ENCODE data around the gene MYO3B.

MYO3B gene

GRCh38 chr2:170224692-170225294, 46.8 kb downstream of the MYO3B start:
- no peaks in the 10 kb centered on the region for H3K27me3 ChIP-seq (ENCODE audit: insufficient read depth, low read depth, severe bottlenecking)
- no peak for DNase-seq
- no peak overlapping the region for H3K4me3 ChIP-seq (ENCODE audit: low read depth, low read length)
- no peaks in the 10 kb centered on the region for H3K36me3 ChIP-seq
- no peaks in the 10 kb centered on the region for H3K9me3 ChIP-seq (ENCODE audit: severe bottlenecking)
- no peak overlapping the region for H3K27ac ChIP-seq
- TF ChIP-seq CTCF (IDR thresholded peaks at IDR 0.05; ENCODE audit: low read depth, low read length): no peak

- H3K36me3 ChIP-seq: no peaks in the 10 kb centered on the region
- no peak for DNase-seq
- H3K9me3 ChIP-seq (ENCODE audit: severe bottlenecking): no peaks in the 10 kb centered on the region
- TF ChIP-seq CTCF (IDR thresholded peaks at IDR 0.05; ENCODE audit: low read depth, low read length): no peak
- H3K4me3 ChIP-seq (ENCODE audit: low read depth, low read length): no peak overlapping the region
- H3K27me3 ChIP-seq (ENCODE audit: insufficient read depth, low read depth, severe bottlenecking): no peaks in the 10 kb centered on the region
- H3K27ac ChIP-seq: no peak overlapping the region
These were observed 48.3 kb downstream of the MYO3B start for GRCh38 chr2:170226216-170226615.

- Histone ChIP-seq H3K4me3 (ENCODE audit: low read depth, low read length) (no peak overlapping the region), H3K27ac (no peak overlapping the region), H3K36me3 (no peaks in the 10 kb centered on the region), H3K27me3 (ENCODE audit: insufficient read depth, low read depth, severe bottlenecking) (no peaks in the 10 kb centered on the region), H3K9me3 (ENCODE audit: severe bottlenecking) (no peaks in the 10 kb centered on the region)
- no peak for TF ChIP-seq CTCF (IDR thresholded peaks at IDR 0.05; ENCODE audit: low read depth, low read length)
- no peak for DNase-seq
These were observed 49.6 kb downstream of the MYO3B start for GRCh38 chr2:170227507-170227947.

- no peak overlapping the region for H3K4me3 ChIP-seq (ENCODE audit: low read depth, low read length)
- no peak overlapping the region for H3K27ac ChIP-seq
- TF ChIP-seq CTCF (IDR thresholded peaks at IDR 0.05; ENCODE audit: low read depth, low read length): no peak
- H3K9me3 ChIP-seq (ENCODE audit: severe bottlenecking): no peaks in the 10 kb centered on the region
- DNase-seq: no peak
- H3K36me3 ChIP-seq: no peaks in the 10 kb centered on the region
- H3K27me3 ChIP-seq (ENCODE audit: insufficient read depth, low read depth, severe bottlenecking): no peaks in the 10 kb centered on the region
These were observed 50.0 kb downstream of the MYO3B start for GRCh38 chr2:170227951-170228350.

- no peak overlapping the region for H3K4me3 ChIP-seq (ENCODE audit: low read depth, low read length)
- H3K36me3 ChIP-seq: no peaks in the 10 kb centered on the region
- H3K9me3 ChIP-seq (ENCODE audit: severe bottlenecking): no peaks in the 10 kb centered on the region
- DNase-seq: no peak
- no peaks in the 10 kb centered on the region for H3K27me3 ChIP-seq (ENCODE audit: insufficient read depth, low read depth, severe bottlenecking)
- TF ChIP-seq CTCF (IDR thresholded peaks at IDR 0.05; ENCODE audit: low read depth, low read length): no peak
- H3K27ac ChIP-seq: no peak overlapping the region
These were observed 50.5 kb downstream of the MYO3B start for GRCh38 chr2:170228429-170228828.

GRCh38 chr2:170229125-170229524, 51.2 kb downstream of the MYO3B start:
- TF ChIP-seq CTCF (IDR thresholded peaks at IDR 0.05; ENCODE audit: low read depth, low read length): no peak
- Histone ChIP-seq H3K36me3 (no peaks in the 10 kb centered on the region), H3K4me3 (ENCODE audit: low read depth, low read length) (no peak overlapping the region), H3K27ac (no peak overlapping the region), H3K27me3 (ENCODE audit: insufficient read depth, low read depth, severe bottlenecking) (no peaks in the 10 kb centered on the region), H3K9me3 (ENCODE audit: severe bottlenecking) (no peaks in the 10 kb centered on the region)
- DNase-seq: no peak
